ENCODE results near the gene NEK1.
"Not testable (repeated sequence)": the region's sequence is repeated elsewhere in the genome, so short reads cannot be mapped to it uniquely, and the experiment has no call there.

Gene NEK1

DNA sequence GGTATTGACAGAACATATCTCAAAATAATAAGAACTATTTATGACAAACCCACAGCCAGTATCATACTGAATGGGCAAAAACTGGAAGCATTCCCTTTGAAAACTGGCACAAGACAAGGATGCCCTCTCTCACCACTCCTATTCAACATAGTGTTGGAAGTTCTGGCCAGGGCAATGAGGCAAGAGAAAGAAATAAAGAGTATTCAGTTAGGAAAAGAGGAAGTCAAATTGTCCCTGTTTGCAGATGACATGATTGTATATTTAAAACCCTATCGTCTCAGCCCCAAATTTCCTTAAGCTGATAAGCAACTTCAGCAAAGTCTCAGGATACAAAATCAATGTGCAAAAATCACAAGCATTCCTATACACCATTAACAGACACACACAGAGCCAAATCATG lies 159.7 kb downstream of the NEK1 start:
- not testable (repeated sequence) for H3K4me3 ChIP-seq (ENCODE audit: low read depth, low read length); H3K36me3 ChIP-seq (ENCODE audit: insufficient read depth, low read length); H3K4me1 ChIP-seq (ENCODE audit: control insufficient read depth, insufficient read depth, low read length, unreplicated experiment); H3K27ac ChIP-seq (ENCODE audit: low read depth, low read length); H3K27me3 ChIP-seq (ENCODE audit: insufficient read depth, low read length); H2AFZ ChIP-seq (ENCODE audit: low read length, unreplicated experiment); H3K79me2 ChIP-seq (ENCODE audit: control insufficient read depth, insufficient read depth, low read length, unreplicated experiment)

DNA sequence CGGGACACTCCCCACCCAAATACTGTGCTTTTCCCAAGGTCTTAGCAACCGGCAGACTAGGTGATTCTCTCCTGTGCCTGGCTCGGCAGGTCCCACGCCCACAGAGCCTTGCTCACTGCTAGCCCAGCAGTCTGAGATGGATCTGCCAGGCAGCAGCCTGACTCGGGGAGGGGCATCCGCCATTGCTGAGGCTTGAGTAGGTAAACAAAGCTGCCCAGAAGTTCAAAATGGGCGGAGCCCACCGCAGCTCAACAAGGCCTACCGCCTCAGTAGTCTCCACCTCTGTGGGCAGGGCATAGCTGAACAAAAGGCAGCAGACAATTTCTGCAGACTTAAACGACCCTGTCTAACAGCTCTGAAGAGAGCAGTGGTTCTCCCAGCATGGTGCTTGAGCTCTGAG lies 163.4 kb downstream of the NEK1 start:
- H3K27ac ChIP-seq (ENCODE audit: low read depth, low read length), result not testable (repeated sequence)

DNA sequence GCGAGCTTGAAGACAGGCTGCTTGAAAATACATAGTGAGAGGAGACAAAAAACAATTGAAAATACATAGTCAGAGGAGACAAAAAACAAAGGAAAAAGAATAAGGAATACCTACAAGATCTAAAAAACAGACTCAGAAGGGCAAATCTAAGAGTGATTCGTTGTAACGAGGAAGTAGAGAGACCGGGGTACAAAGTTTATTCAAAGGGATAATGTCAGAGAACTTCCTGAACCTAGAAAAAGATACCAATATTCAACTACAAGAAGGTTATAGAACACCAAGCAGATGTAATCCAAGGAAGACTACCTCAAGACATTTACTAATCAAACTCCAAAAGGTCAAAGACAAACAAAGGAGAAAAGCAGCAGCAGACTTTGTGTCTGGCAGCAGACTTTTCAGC lies 165.6 kb downstream of the NEK1 start:
- no peak overlapping the region for H3K27ac ChIP-seq (ENCODE audit: low read depth, low read length)
- H3K27me3 ChIP-seq (ENCODE audit: insufficient read depth, low read length), result no peaks in the 10 kb centered on the region
- no peaks in the 10 kb centered on the region for H3K4me1 ChIP-seq (ENCODE audit: control insufficient read depth, insufficient read depth, low read length, unreplicated experiment)
- H2AFZ ChIP-seq (ENCODE audit: low read length, unreplicated experiment), result no peak overlapping the region
- H3K79me2 ChIP-seq (ENCODE audit: control insufficient read depth, insufficient read depth, low read length, unreplicated experiment), result no peaks in the 10 kb centered on the region
- H3K4me3 ChIP-seq (ENCODE audit: low read depth, low read length), result no peak overlapping the region
- peaks cover 15% of the 10 kb centered on the region for H3K36me3 ChIP-seq (ENCODE audit: insufficient read depth, low read length)

More for the DNA sequence above, 163.4 kb downstream of the NEK1 start:
- H3K36me3 ChIP-seq (ENCODE audit: insufficient read depth, low read length), result peaks cover 15% of the 10 kb centered on the region
- H3K4me1 ChIP-seq (ENCODE audit: control insufficient read depth, insufficient read depth, low read length, unreplicated experiment); H3K4me3 ChIP-seq (ENCODE audit: low read depth, low read length); H2AFZ ChIP-seq (ENCODE audit: low read length, unreplicated experiment); H3K27me3 ChIP-seq (ENCODE audit: insufficient read depth, low read length); H3K79me2 ChIP-seq (ENCODE audit: control insufficient read depth, insufficient read depth, low read length, unreplicated experiment): not testable (repeated sequence)

DNA sequence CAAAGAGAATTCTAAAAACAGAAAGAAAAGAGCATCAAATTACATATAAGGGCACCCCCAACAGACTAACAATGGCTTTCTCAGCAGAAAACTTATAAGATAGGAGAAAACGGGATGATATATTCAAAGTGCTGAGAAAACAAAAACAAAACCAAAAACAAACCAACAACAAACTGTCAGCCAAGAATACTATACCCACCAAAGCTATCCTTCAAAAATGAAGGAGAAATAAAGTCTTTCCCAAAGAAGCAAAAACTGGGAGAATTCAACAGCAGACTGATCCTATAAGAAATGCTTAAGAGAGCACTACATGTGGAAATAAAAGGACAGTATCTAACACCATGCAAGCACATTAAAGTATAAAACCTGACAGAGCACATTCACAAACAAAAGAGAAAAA lies 168.6 kb downstream of the NEK1 start:
- H3K36me3 ChIP-seq (ENCODE audit: insufficient read depth, low read length), result peaks cover 15% of the 10 kb centered on the region
- H3K4me3 ChIP-seq (ENCODE audit: low read depth, low read length), result no peak overlapping the region
- no peak overlapping the region for H2AFZ ChIP-seq (ENCODE audit: low read length, unreplicated experiment)
- H3K79me2 ChIP-seq (ENCODE audit: control insufficient read depth, insufficient read depth, low read length, unreplicated experiment), result peaks cover 4% of the 10 kb centered on the region
- no peak overlapping the region for H3K27ac ChIP-seq (ENCODE audit: low read depth, low read length)
- no peaks in the 10 kb centered on the region for H3K27me3 ChIP-seq (ENCODE audit: insufficient read depth, low read length)
- H3K4me1 ChIP-seq (ENCODE audit: control insufficient read depth, insufficient read depth, low read length, unreplicated experiment), result peaks cover 12% of the 10 kb centered on the region

DNA sequence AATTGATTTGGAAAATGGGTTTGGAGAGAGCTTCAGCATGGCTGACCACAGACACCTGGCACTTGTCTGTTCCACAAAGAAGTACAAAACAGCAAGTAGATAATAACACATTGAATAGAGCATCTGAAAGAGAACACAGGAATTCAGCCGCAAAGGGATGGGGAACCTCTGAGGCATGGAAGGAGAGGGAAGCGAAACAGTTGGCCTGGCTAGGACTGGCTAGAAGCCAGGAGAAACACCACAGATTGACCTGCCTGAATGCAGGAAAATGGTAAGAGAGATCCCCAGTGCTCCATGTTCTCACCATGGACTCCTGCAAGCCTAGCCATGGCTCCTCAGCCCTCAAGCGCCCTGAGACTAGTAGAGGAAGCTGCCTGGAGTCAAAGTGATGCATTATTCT lies 171.9 kb downstream of the NEK1 start:
- Histone ChIP-seq H2AFZ (ENCODE audit: low read length, unreplicated experiment) (no peak overlapping the region), H3K4me3 (ENCODE audit: low read depth, low read length) (no peak overlapping the region), H3K27me3 (ENCODE audit: insufficient read depth, low read length) (no peaks in the 10 kb centered on the region)

DNA sequence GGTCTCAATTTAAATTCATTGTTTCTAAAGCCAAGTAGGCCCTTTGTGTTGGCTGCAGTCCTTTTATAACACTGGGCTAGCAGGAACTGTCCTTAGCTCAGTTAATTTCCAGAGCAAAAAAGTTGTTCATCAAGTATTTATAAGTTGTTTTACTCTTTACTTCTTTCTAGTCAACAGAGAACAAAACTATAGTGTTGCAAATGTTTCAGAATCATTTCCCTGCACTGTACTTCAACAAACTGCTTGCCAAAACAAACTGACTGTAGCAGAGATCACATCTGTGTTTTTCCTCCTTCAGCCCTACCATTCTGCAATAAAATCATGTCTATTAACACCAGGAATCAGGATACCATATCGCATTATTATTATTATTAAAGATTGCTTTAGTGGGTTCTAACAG lies 173.1 kb downstream of the NEK1 start:
- Histone ChIP-seq H3K79me2 (ENCODE audit: control insufficient read depth, insufficient read depth, low read length, unreplicated experiment) (peaks cover 4% of the 10 kb centered on the region), H3K4me3 (ENCODE audit: low read depth, low read length) (no peak overlapping the region), H3K27ac (ENCODE audit: low read depth, low read length) (peak overlapping the region; percentile 14; the same call in 1 of the 2 replicates), H3K27me3 (ENCODE audit: insufficient read depth, low read length) (no peaks in the 10 kb centered on the region), H3K36me3 (ENCODE audit: insufficient read depth, low read length) (peaks cover 1% of the 10 kb centered on the region; the same call in 1 of the 2 replicates), H3K4me1 (ENCODE audit: control insufficient read depth, insufficient read depth, low read length, unreplicated experiment) (peaks cover 13% of the 10 kb centered on the region), H2AFZ (ENCODE audit: low read length, unreplicated experiment) (no peak overlapping the region)

More for the DNA sequence above, 171.9 kb downstream of the NEK1 start:
- Histone ChIP-seq H3K79me2 (ENCODE audit: control insufficient read depth, insufficient read depth, low read length, unreplicated experiment) (peaks cover 4% of the 10 kb centered on the region), H3K27ac (ENCODE audit: low read depth, low read length) (no peak overlapping the region), H3K36me3 (ENCODE audit: insufficient read depth, low read length) (peaks cover 10% of the 10 kb centered on the region), H3K4me1 (ENCODE audit: control insufficient read depth, insufficient read depth, low read length, unreplicated experiment) (peaks cover 13% of the 10 kb centered on the region)

DNA sequence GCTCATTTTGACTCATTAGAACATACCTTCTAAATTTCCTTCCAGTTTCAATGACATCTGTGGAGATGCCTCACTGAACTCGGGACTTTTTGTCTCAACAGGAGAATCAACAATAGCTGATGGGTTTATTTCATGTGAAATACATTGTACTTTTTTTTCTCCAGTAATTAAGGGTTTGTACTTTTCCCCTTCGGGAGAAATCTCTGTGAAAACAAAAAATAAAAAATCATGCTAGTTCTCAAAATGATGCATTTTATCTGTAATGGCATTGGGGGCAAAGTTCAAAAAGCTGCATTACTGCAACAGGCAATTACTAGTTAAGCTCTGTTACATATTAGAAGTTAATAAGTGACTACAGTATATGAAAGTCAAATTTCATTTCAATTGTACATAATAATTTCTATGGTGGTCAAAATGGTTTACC lies 174.3 kb downstream of the NEK1 start:
- Histone ChIP-seq H3K4me3 (ENCODE audit: low read depth, low read length) (no peak overlapping the region), H3K36me3 (ENCODE audit: insufficient read depth, low read length) (no peaks in the 10 kb centered on the region), H3K79me2 (ENCODE audit: control insufficient read depth, insufficient read depth, low read length, unreplicated experiment) (peaks cover 4% of the 10 kb centered on the region), H3K27ac (ENCODE audit: low read depth, low read length) (no peak overlapping the region), H2AFZ (ENCODE audit: low read length, unreplicated experiment) (no peak overlapping the region), H3K4me1 (ENCODE audit: control insufficient read depth, insufficient read depth, low read length, unreplicated experiment) (peaks cover 13% of the 10 kb centered on the region), H3K27me3 (ENCODE audit: insufficient read depth, low read length) (no peaks in the 10 kb centered on the region)

DNA sequence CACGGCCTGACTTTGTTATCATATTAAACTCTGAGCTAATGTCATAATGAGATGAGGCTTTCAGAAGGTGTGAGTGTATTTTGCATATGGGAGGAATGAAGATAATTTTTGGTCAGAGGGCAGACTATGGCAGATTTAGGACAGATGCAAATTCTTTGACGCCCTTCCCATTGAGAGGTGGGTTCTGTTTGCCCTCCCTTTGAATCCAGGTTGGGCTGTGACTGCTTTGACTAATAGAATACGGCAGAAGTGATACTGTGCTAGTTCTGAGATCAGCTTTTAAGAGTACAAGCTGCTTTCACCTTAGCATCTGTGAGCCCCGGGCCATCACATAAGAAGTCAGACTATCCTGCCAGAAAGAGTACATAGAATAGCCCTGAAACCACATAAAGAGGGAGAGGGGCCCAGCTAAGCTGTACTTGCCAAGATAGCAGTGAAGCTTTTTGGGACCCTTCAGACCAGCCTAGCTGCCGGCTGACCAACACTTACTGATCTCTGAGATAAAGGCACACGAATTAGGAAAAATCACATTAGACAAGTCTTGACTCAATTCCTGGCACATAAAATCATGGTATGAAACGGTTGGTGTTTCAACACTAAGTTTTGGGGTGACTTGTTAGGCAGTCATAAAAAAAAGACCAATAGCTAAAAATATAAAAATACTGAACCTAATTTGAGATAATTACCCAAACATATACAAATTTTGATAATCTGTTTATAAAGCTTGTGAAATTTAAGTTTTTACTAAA lies 174.9 kb downstream of the NEK1 start:
- Histone ChIP-seq H3K27ac (ENCODE audit: low read depth, low read length) (no peak overlapping the region), H2AFZ (ENCODE audit: low read length, unreplicated experiment) (no peak overlapping the region)

DNA sequence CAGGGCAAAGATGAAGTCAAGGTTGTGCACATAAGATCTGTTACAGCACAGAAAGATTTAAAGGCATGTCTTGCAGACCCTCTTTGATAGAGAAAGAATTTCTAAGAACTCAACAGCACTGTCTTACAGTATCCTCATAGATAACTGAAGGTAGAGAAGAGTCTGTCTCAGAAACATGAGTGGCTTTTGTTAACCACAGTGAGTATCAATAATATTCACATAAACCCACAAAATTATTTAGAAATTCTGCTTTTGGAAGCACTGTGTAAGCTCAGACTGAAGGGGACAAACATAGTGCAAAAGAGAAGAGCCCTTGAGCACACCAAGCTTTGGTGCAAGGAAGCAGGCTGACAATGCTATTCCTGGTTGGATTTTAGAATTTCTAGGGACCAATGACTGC lies 175.6 kb downstream of the NEK1 start:
- no peaks in the 10 kb centered on the region for H3K36me3 ChIP-seq (ENCODE audit: insufficient read depth, low read length)
- peaks cover 13% of the 10 kb centered on the region for H3K4me1 ChIP-seq (ENCODE audit: control insufficient read depth, insufficient read depth, low read length, unreplicated experiment)
- no peak overlapping the region for H2AFZ ChIP-seq (ENCODE audit: low read length, unreplicated experiment)
- H3K27me3 ChIP-seq (ENCODE audit: insufficient read depth, low read length), result no peaks in the 10 kb centered on the region
- peaks cover 4% of the 10 kb centered on the region for H3K79me2 ChIP-seq (ENCODE audit: control insufficient read depth, insufficient read depth, low read length, unreplicated experiment)
- H3K27ac ChIP-seq (ENCODE audit: low read depth, low read length), result no peak overlapping the region
- H3K4me3 ChIP-seq (ENCODE audit: low read depth, low read length), result no peak overlapping the region

More for the DNA sequence above, 174.9 kb downstream of the NEK1 start:
- H3K4me1 ChIP-seq (ENCODE audit: control insufficient read depth, insufficient read depth, low read length, unreplicated experiment), result peaks cover 13% of the 10 kb centered on the region
- H3K27me3 ChIP-seq (ENCODE audit: insufficient read depth, low read length), result no peaks in the 10 kb centered on the region
- peaks cover 4% of the 10 kb centered on the region for H3K79me2 ChIP-seq (ENCODE audit: control insufficient read depth, insufficient read depth, low read length, unreplicated experiment)
- no peak overlapping the region for H3K4me3 ChIP-seq (ENCODE audit: low read depth, low read length)
- H3K36me3 ChIP-seq (ENCODE audit: insufficient read depth, low read length), result no peaks in the 10 kb centered on the region

DNA sequence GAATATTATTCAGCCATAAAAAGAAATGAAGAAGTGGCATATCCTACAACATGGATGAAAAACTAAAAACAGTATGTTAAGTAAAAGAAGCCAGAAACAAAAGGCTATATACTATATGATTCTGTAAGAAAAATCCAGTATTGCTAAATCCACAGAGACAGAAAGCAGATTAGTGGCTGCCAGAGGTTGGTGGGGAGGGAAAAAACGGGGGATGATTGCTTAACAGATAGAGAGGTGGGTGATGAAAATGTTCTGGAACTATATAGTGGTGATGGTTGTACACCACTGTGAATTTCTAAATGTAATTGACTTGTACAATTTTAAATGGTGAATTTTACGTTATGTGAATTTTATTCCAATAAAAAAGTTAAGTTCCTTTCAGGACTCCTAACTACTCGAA lies 184.0 kb downstream of the NEK1 start:
- H3K79me2 ChIP-seq (ENCODE audit: control insufficient read depth, insufficient read depth, low read length, unreplicated experiment), result no peaks in the 10 kb centered on the region
- no peaks in the 10 kb centered on the region for H3K4me1 ChIP-seq (ENCODE audit: control insufficient read depth, insufficient read depth, low read length, unreplicated experiment)
- H3K36me3 ChIP-seq (ENCODE audit: insufficient read depth, low read length), result no peaks in the 10 kb centered on the region
- no peak overlapping the region for H3K4me3 ChIP-seq (ENCODE audit: low read depth, low read length)
- H3K27ac ChIP-seq (ENCODE audit: low read depth, low read length), result no peak overlapping the region
- no peaks in the 10 kb centered on the region for H3K27me3 ChIP-seq (ENCODE audit: insufficient read depth, low read length)
- no peak overlapping the region for H2AFZ ChIP-seq (ENCODE audit: low read length, unreplicated experiment)

DNA sequence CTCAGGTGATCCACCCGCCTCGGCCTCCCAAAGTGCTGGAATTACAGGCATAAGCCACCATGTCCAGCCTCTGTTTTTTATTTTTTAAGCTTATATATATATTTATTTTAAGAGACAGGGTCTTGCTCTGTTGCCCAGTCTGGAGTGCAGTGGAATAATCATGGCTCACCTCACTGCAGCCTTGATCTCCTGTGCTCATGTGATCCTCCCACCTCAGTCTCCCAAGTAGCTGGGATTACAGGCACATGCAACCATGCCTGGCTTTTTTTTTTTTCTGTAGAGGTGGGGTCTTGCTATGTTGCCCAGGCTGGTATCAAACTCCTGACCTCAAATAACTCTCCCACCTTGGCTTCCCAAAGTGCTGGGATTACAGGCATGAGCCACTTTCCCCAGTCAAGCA lies 184.7 kb downstream of the NEK1 start:
- not testable (repeated sequence) for H3K4me1 ChIP-seq (ENCODE audit: control insufficient read depth, insufficient read depth, low read length, unreplicated experiment); H3K4me3 ChIP-seq (ENCODE audit: low read depth, low read length); H3K27ac ChIP-seq (ENCODE audit: low read depth, low read length); H3K27me3 ChIP-seq (ENCODE audit: insufficient read depth, low read length); H3K79me2 ChIP-seq (ENCODE audit: control insufficient read depth, insufficient read depth, low read length, unreplicated experiment); H3K36me3 ChIP-seq (ENCODE audit: insufficient read depth, low read length); H2AFZ ChIP-seq (ENCODE audit: low read length, unreplicated experiment)
